SK-N-SH (cell line): ENCODE measurements around the gene TARBP1. TPM values are rescaled to one million over a fixed set of nuclear protein-coding genes. Genes with fewer than 3 reads are reported as not detected.

ENCODE experiments used
- CTCF ChIA-PET: fragments of 300-600, 350-600 bp; formaldehyde crosslinking; extraction: SDS; loops from one replicate; lab custom pipeline; 2021; lab: Yijun Ruan, JAX
- POLR2A ChIA-PET: fragments of 350-600 bp; sonication (Branson Sonifier 250); formaldehyde crosslinking; extraction: SDS; loops from one replicate; lab custom pipeline; 2020; ENCODE audit warnings: antibody characterized with exemption, inconsistent platforms; lab: Yijun Ruan, JAX
- DNase-seq: peaks from one replicate; pipeline ENCODE4 v3.0.0; 2012
- H2AFZ ChIP-seq: fragments of 200-600 bp; sonication (generic); 2 replicates; pipeline ENCODE4 v1.8.1; 2016; ENCODE audit warnings: antibody characterized with exemption, mild to moderate bottlenecking, low read depth
- H3F3A ChIP-seq: fragments of 200-600 bp; sonication (generic); replicated peaks from 2 replicates; pipeline ENCODE3; 2016; ENCODE audit warnings: antibody characterized with exemption, mild to moderate bottlenecking; ENCODE audit not compliant: insufficient read depth
- H3K27ac ChIP-seq, 2 experiments: fragments of 200-500 bp in 1 of 2; fragments of 200-600 bp in 1 of 2; sonication (Bioruptor generic) in 1 of 2; sonication (generic), shearing (Covaris generic) in 1 of 2; 2 replicates each; pipeline versions ENCODE4 v1.5.1 to v1.6.1; 2014 to 2016; ENCODE audit warnings: low read depth in 2 of 2, inconsistent platforms in 1 of 2, low read length in 1 of 2, mild to moderate bottlenecking in 1 of 2, mixed read lengths in 1 of 2
- H3K27me3 ChIP-seq: fragments of 200-600 bp; sonication (generic), shearing (Covaris generic); 2 replicates; pipeline ENCODE4 v1.6.1; 2016; ENCODE audit warnings: mixed run types; ENCODE audit not compliant: insufficient read depth
- H3K36me3 ChIP-seq, 2 experiments: fragments of 200-500 bp in 1 of 2; fragments of 200-600 bp in 1 of 2; sonication (Bioruptor generic) in 1 of 2; sonication (generic) in 1 of 2; replicated peaks in 1 of 2; 2 replicates each; pipeline versions ENCODE3 to v1.5.1; 2014 to 2016; ENCODE audit warnings: low read length in 1 of 2, mild to moderate bottlenecking in 1 of 2; ENCODE audit not compliant: insufficient read depth in 2 of 2, control insufficient read depth in 1 of 2
- H3K4me1 ChIP-seq, 2 experiments: fragments of 200-500 bp in 1 of 2; fragments of 200-600 bp in 1 of 2; sonication (Bioruptor generic) in 1 of 2; sonication (generic), shearing (Covaris generic) in 1 of 2; 2 replicates each; pipeline versions ENCODE4 v1.5.1 to v1.6.1; 2014 to 2016; ENCODE audit warnings: low read depth in 1 of 2, low read length in 1 of 2, mixed run types in 1 of 2; ENCODE audit not compliant: insufficient read depth in 2 of 2, control insufficient read depth in 1 of 2
- H3K4me2 ChIP-seq: fragments of 200-600 bp; sonication (generic), shearing (Covaris generic); 2 replicates; pipeline ENCODE4 v1.6.1; 2017; ENCODE audit warnings: mixed run types
- H3K4me3 ChIP-seq, 2 experiments: fragments of 200-500 bp in 1 of 2; fragments of 200-600 bp in 1 of 2; sonication (Bioruptor generic) in 1 of 2; sonication (generic), shearing (Covaris generic) in 1 of 2; 2 replicates each; pipeline versions ENCODE4 v1.5.1 to v1.8.1; 2014 to 2016; ENCODE audit warnings: low read depth in 2 of 2, inconsistent platforms in 1 of 2, low read length in 1 of 2, mild to moderate bottlenecking in 1 of 2, mixed read lengths in 1 of 2, moderate library complexity in 1 of 2
- H3K79me2 ChIP-seq: fragments of 200-600 bp; sonication (generic); 2 replicates; pipeline ENCODE4 v1.8.1; 2017; ENCODE audit warnings: mild to moderate bottlenecking; ENCODE audit not compliant: insufficient read depth
- H3K9ac ChIP-seq: fragments of 200-600 bp; sonication (generic); 2 replicates; pipeline ENCODE4 v1.6.1; 2017; ENCODE audit warnings: mixed run types
- H3K9me2 ChIP-seq: fragments of 200-600 bp; sonication (generic); 2 replicates; pipeline ENCODE4 v1.6.1; 2017; ENCODE audit warnings: mixed run types
- H3K9me3 ChIP-seq: fragments of 200-600 bp; sonication (generic); 2 replicates; pipeline ENCODE4 v1.6.1; 2017; ENCODE audit warnings: mixed run types, mild to moderate bottlenecking, moderate library complexity
- H4K20me1 ChIP-seq: fragments of 200-600 bp; sonication (generic); 2 replicates; pipeline ENCODE4 v1.6.1; 2017; ENCODE audit warnings: mild to moderate bottlenecking, mixed run types; ENCODE audit not compliant: insufficient read depth
- FOXJ3 ChIP-seq: sonication (generic); formaldehyde crosslinking; IDR thresholded peaks from 2 replicates; pipeline ENCODE4 v1.5.1; 2020; ENCODE audit warnings: mild to moderate bottlenecking, missing genetic modification reagents
- FOXM1 ChIP-seq: IDR thresholded peaks from 2 replicates; pipeline ENCODE4 v1.4.0; 2012; ENCODE audit warnings: low read depth, mild to moderate bottlenecking
- MEF2A ChIP-seq: IDR thresholded peaks from 2 replicates; pipeline ENCODE4 v1.4.0; 2012; ENCODE audit warnings: low read depth, borderline replicate concordance
- POLR2AphosphoS5 ChIP-seq: IDR thresholded peaks from 2 replicates; pipeline ENCODE4 v1.6.1; 2012; ENCODE audit warnings: low read depth, low read length
- RAD21 ChIP-seq: IDR thresholded peaks from 2 replicates; pipeline ENCODE4 v1.6.1; 2012; ENCODE audit warnings: mild to moderate bottlenecking, low read length
- TAF1 ChIP-seq: IDR thresholded peaks from 2 replicates; pipeline ENCODE4 v1.6.1; 2012; ENCODE audit warnings: low read depth, mild to moderate bottlenecking, low read length, moderate library complexity, borderline replicate concordance
- YY1 ChIP-seq: IDR thresholded peaks from 2 replicates; pipeline ENCODE4 v1.4.0; 2012; ENCODE audit warnings: low read depth, mild to moderate bottlenecking
- WGBS: methylation state at CpG from one replicate; pipeline ENCODE4 v1.1.6; 2017; ENCODE audit warnings: low lambda C conversion rate; 5-methylcytosine and 5-hydroxymethylcytosine counted together
- polyA plus RNA-seq, 3 experiments: library from polyadenylated mRNA; depleted of rRNA; stranded (reverse); fragments of >200 nt; gene quantifications; 2 replicates each; pipeline ENCODE4 v1.2.3, GENCODE V29; 2012
- TF ChIP-seq, protein P1 (sequence below): IDR thresholded peaks from 2 replicates; pipeline ENCODE4 v1.6.1; 2012; ENCODE audit warnings: mild to moderate bottlenecking, low read depth, low read length, moderate library complexity
- TF ChIP-seq, protein P2 (sequence below): fragments of 150-350 bp; IDR thresholded peaks from 2 replicates; pipeline ENCODE4 v1.6.1; 2017; ENCODE audit warnings: antibody characterized with exemption, low read length, low read depth, borderline replicate concordance

TARBP1 gene
- polyA plus RNA-seq, 1 of the 3 experiments (the other 2 are of a cell fraction): 33.0 TPM

DNA sequence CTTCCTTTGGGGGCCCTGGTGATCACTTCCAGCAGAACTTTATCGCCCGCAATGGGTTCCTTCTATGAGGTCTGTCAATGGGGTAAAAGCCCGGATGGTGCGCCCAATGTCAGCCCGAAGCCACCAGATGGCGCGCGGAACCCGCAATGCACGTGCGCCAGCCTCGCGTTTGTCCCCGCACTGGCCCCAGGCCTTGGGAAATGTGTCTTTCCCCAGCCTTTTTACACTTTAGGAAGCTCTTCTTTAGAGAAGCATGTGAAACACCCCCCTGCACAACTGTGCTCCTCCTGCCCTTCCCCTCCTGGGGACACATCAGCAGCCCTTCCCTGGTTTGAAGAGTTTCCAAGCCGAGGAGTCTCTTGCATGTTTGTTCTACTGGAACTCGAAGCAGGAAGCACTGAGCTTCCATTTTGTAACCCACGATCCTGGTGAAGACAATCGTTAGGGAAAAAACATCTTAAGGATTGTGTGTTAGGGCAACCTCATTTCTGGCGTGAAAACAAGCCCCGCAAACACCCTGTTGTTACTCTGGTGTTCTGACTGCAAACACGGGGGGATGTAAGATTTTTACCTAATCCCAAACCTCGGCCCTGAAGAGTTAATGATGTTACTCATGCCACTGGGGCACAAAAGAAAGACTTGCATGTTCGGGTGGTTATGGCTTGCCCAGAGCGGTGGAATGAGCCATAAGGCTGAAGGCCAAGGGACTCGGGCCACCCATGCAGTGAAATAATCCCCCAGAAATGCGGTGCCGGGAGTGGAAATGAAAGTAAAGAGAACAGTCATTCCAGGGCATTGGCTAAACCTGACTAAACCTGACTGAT is 20.4 kb upstream of the TARBP1 start (continued):
- TF ChIP-seq FOXM1 (peak; percentile 44; the same call in 1 of the 2 replicates), YY1 (0 out of 2 replicates have a peak, but pooled peaks have one; percentile 43), TAF1 (no peak), FOXJ3 (no peak), MEF2A (no peak)
- TF ChIP-seq, protein P1, sequence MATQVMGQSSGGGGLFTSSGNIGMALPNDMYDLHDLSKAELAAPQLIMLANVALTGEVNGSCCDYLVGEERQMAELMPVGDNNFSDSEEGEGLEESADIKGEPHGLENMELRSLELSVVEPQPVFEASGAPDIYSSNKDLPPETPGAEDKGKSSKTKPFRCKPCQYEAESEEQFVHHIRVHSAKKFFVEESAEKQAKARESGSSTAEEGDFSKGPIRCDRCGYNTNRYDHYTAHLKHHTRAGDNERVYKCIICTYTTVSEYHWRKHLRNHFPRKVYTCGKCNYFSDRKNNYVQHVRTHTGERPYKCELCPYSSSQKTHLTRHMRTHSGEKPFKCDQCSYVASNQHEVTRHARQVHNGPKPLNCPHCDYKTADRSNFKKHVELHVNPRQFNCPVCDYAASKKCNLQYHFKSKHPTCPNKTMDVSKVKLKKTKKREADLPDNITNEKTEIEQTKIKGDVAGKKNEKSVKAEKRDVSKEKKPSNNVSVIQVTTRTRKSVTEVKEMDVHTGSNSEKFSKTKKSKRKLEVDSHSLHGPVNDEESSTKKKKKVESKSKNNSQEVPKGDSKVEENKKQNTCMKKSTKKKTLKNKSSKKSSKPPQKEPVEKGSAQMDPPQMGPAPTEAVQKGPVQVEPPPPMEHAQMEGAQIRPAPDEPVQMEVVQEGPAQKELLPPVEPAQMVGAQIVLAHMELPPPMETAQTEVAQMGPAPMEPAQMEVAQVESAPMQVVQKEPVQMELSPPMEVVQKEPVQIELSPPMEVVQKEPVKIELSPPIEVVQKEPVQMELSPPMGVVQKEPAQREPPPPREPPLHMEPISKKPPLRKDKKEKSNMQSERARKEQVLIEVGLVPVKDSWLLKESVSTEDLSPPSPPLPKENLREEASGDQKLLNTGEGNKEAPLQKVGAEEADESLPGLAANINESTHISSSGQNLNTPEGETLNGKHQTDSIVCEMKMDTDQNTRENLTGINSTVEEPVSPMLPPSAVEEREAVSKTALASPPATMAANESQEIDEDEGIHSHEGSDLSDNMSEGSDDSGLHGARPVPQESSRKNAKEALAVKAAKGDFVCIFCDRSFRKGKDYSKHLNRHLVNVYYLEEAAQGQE: no peak
- TF ChIP-seq, protein P2, sequence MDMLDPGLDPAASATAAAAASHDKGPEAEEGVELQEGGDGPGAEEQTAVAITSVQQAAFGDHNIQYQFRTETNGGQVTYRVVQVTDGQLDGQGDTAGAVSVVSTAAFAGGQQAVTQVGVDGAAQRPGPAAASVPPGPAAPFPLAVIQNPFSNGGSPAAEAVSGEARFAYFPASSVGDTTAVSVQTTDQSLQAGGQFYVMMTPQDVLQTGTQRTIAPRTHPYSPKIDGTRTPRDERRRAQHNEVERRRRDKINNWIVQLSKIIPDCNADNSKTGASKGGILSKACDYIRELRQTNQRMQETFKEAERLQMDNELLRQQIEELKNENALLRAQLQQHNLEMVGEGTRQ: no peak

DNA sequence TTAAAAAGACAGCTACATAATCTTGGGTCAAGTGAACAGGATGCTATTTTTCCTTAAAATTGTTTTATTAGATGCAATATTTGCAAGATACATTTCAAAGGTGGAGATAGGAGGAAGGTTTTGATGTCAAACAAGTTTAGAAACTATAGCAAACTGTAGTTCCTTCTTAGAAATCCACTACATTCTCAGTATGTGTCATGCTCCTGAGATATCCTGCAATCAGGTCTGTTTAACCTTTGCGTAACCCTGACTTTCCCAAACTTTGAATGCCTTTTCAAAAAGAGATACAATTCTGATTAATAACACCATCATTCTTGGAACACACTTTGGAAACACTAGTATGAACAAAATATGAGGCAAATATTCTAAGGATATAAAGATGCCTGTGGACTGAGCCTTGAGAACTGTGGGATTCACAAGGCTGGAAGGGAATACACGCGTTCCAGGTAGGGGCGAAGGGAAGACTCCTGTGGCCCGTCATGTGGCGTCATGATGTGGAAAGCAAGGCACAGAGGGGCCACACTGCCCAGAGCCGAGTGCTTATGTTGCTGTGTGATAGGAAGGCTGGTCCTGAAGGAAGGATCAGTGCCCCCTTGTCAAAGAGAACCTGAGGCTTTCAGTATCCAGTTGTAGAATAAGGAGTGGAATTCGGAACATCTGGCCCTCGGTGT is 19.6 kb upstream of the TARBP1 start:
- H3K79me2 ChIP-seq: no peaks in the 10 kb centered on the region
- no peak overlapping the region for H3K4me2 ChIP-seq
- H3K9ac ChIP-seq: no peak overlapping the region
- no peaks in the 10 kb centered on the region for H3K9me3 ChIP-seq
- no peaks in the 10 kb centered on the region for H3K27me3 ChIP-seq
- H3K36me3 ChIP-seq: no peaks in the 10 kb centered on the region
- TF ChIP-seq YY1: no peak
- TF ChIP-seq POLR2AphosphoS5: no peak
- no peak for TF ChIP-seq RAD21
- H3K9me2 ChIP-seq: no peaks in the 10 kb centered on the region
- H4K20me1 ChIP-seq: no peaks in the 10 kb centered on the region
- H3K4me3 ChIP-seq: peak overlapping the region in 1 of 2 experiments; percentile 21; a peak in 1 of 4 replicates
- H2AFZ ChIP-seq: peak overlapping the region; percentile 75; the same call in 1 of the 2 replicates
- ChIA-PET CTCF (interaction anchor here (0.6 to 4.8 kb wide), 35 partner anchors 11 to 917 kb away, joined by 3 to 73 read pairs (median 7); partner anchors contain the start of gene IRF2BP2), POLR2A (interaction anchor here (0.6 to 2.2 kb wide), 13 partner anchors 13 to 595 kb away, joined by 3 to 13 read pairs (median 4); partner anchors contain the start of gene IRF2BP2)
- 37% methylated on average over 9 of the region's 9 CpGs for WGBS
- peak overlapping the region in 1 of 2 experiments; percentile 71; a peak in 1 of 4 replicates for H3K27ac ChIP-seq
- peaks cover 23 to 38% of the 10 kb centered on the region in 2 experiments; a peak in 3 of 4 replicates for H3K4me1 ChIP-seq
- DNase-seq: no peak
- H3F3A ChIP-seq: peaks cover 40% of the 10 kb centered on the region
